ENCODE data around the gene PLA2G7. TPM values are rescaled to one million over a fixed set of nuclear protein-coding genes. Genes with fewer than 3 reads are reported as not detected.
A peak's percentile ranks its signal among the peaks of the same experiment; 100 is the strongest.

PLA2G7 gene
- total RNA-seq, 1 experiment from 2014 or later = 2.3 TPM

GRCh38 chr6:46751658-46752057 lies 16.5 kb upstream of the PLA2G7 start:
- Mint-ChIP-seq H3K27me3 (ENCODE audit: low read depth) (peaks cover 4% of the 10 kb centered on the region; the same call in 1 of the 2 replicates), H3K4me1 (peaks cover 17% of the 10 kb centered on the region), H3K27ac (no peak overlapping the region), H3K9me3 (no peaks in the 10 kb centered on the region), H3K4me3 (no peak overlapping the region), H3K36me3 (no peaks in the 10 kb centered on the region)
- no peak for ATAC-seq
- ChIA-PET CTCF (interaction anchor here (1.2 kb wide), 1 partner anchor 18 kb away, joined by 3 read pairs; no protein-coding TSS in a partner anchor), POLR2A (no interaction called here)
- TF ChIP-seq ATF3 (CRISPR knock-in tag; conservative IDR thresholded peaks at IDR 0.05) (no peak), PRRX2 (CRISPR knock-in tag; IDR thresholded peaks at IDR 0.05) (no peak), ZBTB21 (CRISPR knock-in tag; IDR thresholded peaks at IDR 0.05; ENCODE audit: borderline replicate concordance) (no peak), JUN (CRISPR knock-in tag; IDR thresholded peaks at IDR 0.05) (no peak), ZNF317 (CRISPR knock-in tag; IDR thresholded peaks at IDR 0.05; ENCODE audit: borderline replicate concordance, low read depth) (no peak), SMAD4 (CRISPR knock-in tag; IDR thresholded peaks at IDR 0.05) (no peak), MLX (CRISPR knock-in tag; IDR thresholded peaks at IDR 0.05) (no peak), ATF2 (CRISPR knock-in tag; IDR thresholded peaks at IDR 0.05; ENCODE audit: borderline replicate concordance, low read depth) (no peak), ERG (CRISPR knock-in tag; IDR thresholded peaks at IDR 0.05) (no peak), ZNF281 (CRISPR knock-in tag; IDR thresholded peaks at IDR 0.05) (no peak), NFYB (CRISPR knock-in tag; conservative IDR thresholded peaks at IDR 0.05; ENCODE audit: low read depth) (no peak), ZNF425 (CRISPR knock-in tag; conservative IDR thresholded peaks at IDR 0.05) (no peak), ZNF263 (CRISPR knock-in tag; IDR thresholded peaks at IDR 0.05; ENCODE audit: low read depth) (no peak)
- no peak for DNase-seq (ENCODE audit: low spot score)

GRCh38 chr6:46749731-46750130 lies 14.6 kb upstream of the PLA2G7 start:
- Mint-ChIP-seq H3K4me3 (0 out of 2 replicates have a peak overlapping the region, but pooled peaks have one; percentile 26), H3K27ac (peak overlapping the region; percentile 95), H3K4me1 (peaks cover 17% of the 10 kb centered on the region), H3K36me3 (no peaks in the 10 kb centered on the region), H3K27me3 (ENCODE audit: low read depth) (peaks cover 4% of the 10 kb centered on the region; the same call in 1 of the 2 replicates), H3K9me3 (peaks cover 9% of the 10 kb centered on the region)
- ChIA-PET POLR2A (interaction anchor here (0.6 to 1.1 kb wide), 2 partner anchors 15 to 16 kb away, joined by 3 read pairs; partner anchors contain the start of gene PLA2G7), CTCF (interaction anchor here (1.0 to 1.4 kb wide), 2 partner anchors 16 to 94 kb away, joined by 3 to 5 read pairs; no protein-coding TSS in a partner anchor)
- DNase-seq (ENCODE audit: low spot score) (peak; percentile 59), ATAC-seq (peak; percentile 96)
- no peak for TF ChIP-seq TEAD4 (CRISPR knock-in tag; IDR thresholded peaks at IDR 0.05)
- no peak for TF ChIP-seq GABPB1 (CRISPR knock-in tag; IDR thresholded peaks at IDR 0.05)
- TF ChIP-seq CREM (CRISPR knock-in tag; IDR thresholded peaks at IDR 0.05) = no peak
- TF ChIP-seq TEAD1 (CRISPR knock-in tag; IDR thresholded peaks at IDR 0.05) = no peak
- no peak for TF ChIP-seq ZMAT4 (CRISPR knock-in tag; IDR thresholded peaks at IDR 0.05)
- 0 out of 2 replicates have a peak, but pooled peaks have one; percentile 44 for TF ChIP-seq CBFB (CRISPR knock-in tag; IDR thresholded peaks at IDR 0.05; ENCODE audit: low read depth)
- TF ChIP-seq ATF2 (CRISPR knock-in tag; IDR thresholded peaks at IDR 0.05; ENCODE audit: borderline replicate concordance, low read depth) = no peak
- TF ChIP-seq USF2 (CRISPR knock-in tag; IDR thresholded peaks at IDR 0.05) = peak; percentile 27; the same call in 1 of the 2 replicates

All from WTC11 (cell line).